Measurements from ENCODE around the gene SDS.

Gene SDS, protein sequence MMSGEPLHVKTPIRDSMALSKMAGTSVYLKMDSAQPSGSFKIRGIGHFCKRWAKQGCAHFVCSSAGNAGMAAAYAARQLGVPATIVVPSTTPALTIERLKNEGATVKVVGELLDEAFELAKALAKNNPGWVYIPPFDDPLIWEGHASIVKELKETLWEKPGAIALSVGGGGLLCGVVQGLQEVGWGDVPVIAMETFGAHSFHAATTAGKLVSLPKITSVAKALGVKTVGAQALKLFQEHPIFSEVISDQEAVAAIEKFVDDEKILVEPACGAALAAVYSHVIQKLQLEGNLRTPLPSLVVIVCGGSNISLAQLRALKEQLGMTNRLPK
- 0 reads per million in 2 donors for total RNA-seq

DNA sequence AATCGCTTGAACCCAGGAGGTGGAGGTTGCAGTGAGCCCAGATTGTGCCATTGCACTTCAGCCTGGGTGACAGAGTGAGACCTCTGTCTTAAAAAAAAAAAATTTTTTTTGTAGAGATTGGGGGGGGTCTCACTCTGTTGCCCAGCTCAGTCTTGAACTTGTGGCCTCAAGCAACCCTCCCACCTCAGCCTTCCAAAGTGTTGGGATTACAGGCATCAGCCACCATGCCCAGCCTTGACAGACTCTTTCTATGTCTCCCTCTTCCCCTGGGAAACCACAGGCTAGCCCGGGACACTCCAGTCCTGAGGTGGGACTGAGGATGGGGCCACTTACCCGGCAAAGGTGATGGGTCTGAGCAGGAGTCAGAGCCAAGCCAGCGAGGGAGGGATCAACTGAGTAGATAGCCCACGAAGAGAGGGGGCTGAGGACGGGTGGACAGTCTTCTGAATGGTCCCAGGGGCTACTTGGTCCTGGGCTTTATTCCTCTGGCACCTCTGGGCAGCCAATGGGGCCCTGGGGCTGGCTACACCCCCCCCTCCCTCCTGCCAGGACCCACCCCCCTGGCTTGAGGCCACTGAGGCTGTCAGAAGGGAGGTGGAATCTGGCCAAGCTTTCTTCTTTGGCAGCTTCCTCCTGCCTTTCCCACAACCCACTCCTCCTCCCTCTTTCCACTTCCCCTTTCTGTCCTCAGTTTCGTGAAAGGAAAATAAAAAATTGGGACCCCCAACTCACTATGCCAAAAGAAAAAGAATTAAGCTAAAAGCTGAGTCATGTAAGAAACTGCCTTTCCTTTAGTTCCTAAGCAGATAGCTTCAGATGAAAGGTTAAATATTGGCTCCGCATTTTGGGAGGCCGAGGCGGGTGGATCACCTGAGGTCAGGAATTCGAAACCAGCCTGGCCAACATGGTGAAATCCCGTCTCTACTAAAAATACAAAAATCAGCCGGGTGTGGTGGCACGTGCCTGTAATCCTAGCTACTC is at the start of gene SDS:
TSS of gene SDS (minus strand) at position 453 of the 981 bp plus-strand sequence. CDS start 4,179 bp downstream, outside the sequence.
- DNase-seq, result no peak

DNA sequence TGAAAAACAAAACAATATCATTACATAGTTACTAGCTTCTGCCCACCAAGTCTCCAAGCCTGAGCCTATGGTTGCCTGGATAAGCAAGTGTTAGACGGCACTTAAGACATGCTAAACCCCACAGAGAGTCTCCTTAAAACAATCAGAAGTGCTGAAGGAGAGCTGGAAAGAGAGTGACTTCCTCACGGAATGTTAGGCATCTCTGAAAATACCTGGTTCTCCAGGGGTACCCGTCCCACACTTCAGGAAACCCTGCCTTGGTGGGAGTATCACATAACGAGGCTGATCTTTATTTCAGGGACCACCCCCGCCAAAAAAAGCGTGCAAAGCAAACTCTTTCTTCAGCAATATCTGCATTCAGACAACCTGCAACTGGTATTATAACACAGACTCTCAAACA is 49.6 kb upstream of the SDS start:
- DNase-seq, result no peak

DNA sequence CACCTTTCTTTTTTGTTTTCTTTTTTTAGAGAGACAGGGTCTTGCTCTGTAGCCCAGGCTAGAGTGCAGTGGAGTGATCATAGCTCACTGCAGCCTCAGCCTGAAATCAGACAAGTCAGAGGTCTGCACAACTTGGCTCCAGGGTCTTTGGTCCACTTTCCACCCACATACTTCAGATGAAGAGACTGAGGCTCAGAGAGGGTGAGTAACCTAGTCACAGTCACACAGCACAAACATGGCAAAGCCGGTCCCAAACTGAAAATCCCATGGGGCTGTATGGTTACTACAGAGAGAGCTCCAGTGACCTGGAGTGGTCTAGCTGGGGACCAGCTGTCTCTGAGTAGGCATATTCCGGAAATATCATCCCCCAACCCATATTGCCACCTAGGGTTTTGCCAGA is 48.8 kb upstream of the SDS start:
- DNase-seq, result no peak

DNA sequence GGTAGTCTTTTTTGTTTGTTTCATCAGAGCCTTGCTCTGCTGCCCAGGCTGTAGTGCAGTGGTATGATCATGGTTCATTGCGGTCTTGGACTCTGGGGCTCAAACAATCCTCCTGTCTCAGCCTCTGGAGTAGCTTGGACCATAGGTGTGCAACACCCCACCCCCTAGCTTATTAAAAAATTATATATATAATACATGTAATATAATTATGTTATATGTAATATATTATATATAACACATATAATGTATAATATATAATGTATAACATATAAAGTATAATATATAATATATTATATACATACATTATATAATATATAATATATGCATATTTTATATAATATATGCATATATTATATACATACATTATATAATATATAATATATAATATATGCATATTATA is 46.2 kb upstream of the SDS start:
- no peak for DNase-seq

DNA sequence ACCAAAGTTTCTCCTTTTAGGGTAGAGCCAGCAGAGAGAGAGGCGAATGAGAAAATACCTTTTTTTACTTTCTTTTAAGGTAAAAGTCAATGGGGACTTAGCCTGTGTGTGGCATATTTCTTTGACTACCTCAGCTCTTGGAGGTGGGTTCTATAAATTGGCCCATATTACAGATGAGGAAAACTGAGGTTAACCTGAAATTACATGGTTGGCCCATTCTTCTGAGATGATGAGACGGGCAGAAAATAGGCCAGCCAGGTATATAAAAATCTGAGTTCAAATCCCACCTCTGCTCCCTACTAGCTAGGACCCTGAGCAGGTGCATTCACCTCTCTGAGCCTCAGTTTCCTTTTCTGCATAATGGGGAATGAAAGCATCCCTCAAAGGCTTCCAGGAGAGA is 45.6 kb upstream of the SDS start:
- no peak for DNase-seq

DNA sequence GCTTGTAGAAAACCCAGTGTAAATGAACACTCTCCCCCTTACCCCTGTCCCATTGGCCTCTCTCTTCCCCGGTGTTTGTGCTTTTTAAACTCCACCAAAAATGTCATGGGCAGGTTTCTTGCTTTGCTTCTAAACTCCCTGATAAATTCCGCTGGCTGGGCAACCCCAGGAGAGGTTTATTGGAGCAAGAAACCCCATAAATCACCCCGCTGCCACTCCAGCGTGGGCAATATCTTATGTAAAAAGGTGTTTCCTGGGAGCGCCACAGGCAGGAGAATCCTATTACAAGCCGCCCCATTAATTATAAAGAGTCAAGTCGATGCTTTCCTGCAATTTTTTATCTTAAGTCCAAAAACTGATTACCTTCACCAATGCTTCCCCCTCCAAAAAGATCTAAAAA is 45.2 kb upstream of the SDS start:
- DNase-seq, result no peak

DNA sequence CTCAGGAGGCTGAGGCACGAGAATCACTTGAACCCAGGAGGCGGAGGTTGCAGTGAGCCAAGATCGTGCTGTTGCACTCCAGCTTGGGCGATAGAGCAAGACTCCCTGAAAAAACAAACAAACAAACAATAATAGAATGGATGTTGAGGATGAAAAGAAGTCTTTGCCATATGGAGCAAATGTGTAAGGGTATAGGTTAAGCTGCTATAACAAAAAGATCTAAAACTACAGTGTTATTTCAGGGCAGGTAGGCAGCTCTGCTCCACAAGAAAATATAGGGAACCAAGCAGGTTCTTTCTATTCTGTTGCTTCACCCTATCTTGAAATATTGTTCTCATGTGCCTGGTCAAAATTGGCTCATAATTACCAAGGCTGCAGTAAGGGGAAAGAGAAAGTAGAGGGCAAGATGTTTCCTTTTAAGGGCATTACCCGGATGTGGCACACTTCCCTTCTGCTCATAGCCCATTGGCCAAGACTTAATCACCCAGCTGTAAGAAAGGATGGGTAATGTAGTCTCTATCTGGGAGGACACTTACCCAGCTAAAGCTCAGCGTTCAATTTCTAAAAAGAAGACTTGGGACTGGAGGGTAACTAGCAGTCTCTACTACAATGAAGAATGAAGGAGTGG is 42.0 kb upstream of the SDS start:
- DNase-seq, result no peak

DNA sequence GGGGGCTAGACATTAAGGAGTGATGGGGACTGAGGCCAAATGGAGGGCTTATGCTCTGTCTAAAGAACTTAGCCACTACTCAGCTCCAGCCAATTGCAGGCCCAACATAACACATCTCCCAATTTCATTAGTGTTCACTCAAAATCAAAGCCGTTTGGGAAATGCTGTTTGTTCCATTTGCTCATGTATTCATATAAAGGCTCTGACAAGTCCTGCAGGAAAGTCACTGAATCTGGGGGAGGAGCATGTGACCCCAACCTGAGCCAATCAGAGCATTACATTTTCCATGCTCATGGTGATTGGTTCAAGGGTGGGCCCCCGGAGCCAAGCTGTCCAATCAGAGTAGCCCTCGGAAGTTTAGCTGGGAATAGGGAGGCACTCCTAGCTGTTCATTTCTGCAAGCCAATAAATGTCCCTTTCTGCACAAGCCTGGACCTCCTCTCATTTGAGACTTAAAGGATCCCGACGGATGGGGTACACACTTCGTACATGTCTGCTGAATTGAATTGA is 39.4 kb upstream of the SDS start:
- no peak for DNase-seq

DNA sequence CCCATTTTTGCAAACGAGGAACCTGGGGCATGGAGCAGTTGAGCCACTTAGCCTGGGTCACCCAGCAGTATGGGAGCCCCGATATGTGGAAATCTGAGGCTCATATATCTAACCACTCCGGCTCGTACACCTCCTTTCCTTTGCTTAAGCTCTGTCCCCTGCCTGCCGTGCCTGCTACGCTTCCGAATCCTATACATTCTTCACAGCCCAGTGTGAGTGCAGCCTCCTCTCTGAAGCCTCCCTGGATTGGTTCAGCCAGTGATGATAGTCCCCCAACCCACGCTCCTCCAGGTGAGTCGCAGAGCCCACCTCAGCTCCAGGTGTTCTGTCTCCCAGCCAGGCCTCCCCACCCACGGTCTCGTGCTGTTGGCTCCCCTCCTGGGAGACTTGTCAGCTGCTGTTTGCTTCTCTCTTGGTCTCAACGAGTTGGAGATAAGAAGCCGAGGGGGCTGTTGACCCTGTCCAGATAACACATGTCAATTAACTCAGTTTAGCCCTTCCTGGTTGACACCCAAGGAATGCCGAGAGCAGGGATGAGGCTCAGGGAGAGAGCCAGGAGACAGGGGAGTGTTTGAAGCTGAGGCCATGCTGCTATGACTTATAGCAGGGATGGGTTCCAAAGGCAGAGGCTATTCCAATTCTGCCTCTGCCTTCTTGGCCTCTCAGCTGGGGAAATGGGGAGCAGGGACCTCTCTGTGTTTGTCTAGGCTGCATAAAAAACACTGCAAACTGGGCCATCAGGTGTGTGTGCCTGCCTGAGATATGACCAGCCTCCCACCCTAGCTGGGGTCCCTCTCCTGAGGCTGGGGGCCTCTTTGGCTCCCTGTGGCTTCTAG is 37.5 kb upstream of the SDS start:
- DNase-seq, result no peak

DNA sequence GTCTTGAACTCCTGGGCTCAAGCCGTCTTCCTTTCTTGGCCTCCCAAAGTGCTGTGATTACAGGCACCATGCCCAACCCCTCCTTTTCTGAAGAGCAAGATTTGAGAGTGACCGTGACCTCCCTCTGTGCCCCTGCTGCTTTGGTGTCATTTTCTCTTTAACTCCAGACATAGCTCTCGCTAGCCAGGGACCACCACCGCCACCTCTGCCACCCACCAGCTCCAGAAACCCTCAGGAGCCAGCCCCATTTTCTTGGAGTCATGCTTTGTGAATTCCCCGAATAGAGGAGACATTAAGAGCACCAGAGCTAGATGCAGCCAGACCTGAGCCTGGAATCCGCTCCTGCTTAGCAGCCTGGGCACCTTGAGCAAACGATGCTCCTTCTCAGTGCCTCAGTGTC is 36.6 kb upstream of the SDS start:
- DNase-seq, result no peak

DNA sequence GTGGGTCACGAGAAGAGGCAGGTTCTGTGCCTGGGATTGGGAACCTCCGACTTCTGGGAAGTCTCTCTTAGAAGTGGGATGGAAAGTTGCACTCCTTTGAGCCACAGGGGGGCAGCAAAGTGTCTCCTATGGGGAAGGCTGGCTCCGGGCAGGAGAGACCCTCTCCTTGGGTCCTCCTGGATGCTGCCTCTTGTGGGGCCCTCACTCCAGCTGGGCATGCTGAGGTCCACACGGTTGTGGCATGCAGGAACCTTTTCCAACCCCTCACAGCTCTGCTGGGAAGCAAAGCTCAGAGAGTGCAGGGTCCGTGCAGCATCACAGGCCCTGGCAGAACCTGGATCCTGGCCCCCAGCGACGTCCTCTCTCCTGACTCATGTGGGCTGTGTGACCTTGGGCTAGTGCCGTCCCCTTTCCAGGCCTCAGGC is 35.9 kb upstream of the SDS start:
- no peak for DNase-seq

DNA sequence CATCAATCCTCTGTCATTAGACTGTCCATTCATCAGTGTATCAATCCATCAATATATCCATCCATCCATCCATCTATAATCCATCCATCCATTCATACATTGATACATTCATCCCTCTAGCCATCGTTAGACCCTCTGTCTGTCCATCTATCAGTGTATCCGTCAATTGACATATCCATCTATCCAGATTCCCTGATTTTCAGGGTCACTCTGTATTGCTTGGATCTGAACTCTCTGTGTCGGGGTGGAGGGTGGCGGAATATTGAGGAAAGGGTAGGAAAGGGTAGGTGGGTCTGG is 35.6 kb upstream of the SDS start:
- DNase-seq, result no peak

DNA sequence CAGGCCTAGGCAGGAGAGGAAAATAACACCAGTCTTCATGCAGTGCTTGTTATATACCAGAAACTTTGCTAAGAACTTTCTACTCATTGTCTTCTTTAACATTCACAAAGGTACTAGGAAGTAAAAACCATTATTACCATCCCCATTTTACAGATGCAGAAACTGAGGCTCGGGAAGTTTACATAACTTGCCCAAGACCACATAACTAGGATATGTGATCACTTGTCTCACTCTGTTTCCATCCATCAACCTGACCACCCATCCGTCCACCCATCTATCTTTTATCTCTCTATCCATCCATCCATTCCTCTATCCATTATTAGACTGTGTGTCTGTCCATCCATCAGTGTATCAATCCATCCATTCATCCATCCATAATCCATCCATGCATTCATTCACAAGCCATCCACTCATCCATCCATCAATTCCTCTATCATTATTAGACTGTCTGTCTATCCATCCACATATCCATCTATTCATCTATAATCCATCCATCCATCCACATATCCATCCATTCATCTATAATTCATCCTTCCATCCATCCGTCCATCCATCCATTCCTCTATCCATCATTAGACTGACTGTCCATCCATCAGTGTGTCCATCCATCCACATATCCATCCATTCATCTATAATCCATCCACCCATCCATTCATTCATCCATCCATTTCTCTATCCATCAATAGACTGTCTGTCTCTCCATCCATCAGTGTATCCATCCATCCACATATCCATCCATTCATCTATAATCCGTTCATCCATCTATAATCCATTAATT is 35.0 kb upstream of the SDS start:
- no peak for DNase-seq

DNA sequence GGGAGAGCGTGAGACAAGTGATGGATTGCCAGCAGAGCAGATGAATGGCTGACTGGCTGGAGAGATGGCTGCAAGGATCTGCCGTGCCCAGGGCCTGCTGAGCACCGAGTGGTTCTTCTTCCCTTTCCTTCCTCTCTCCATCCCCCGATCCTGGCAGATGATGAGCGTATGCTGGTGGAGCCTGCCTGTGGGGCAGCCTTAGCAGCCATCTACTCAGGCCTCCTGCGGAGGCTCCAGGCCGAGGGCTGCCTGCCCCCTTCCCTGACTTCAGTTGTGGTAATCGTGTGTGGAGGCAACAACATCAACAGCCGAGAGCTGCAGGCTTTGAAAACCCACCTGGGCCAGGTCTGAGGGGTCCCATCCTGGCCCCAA is 34.0 kb upstream of the SDS start:
- no peak for DNase-seq

DNA sequence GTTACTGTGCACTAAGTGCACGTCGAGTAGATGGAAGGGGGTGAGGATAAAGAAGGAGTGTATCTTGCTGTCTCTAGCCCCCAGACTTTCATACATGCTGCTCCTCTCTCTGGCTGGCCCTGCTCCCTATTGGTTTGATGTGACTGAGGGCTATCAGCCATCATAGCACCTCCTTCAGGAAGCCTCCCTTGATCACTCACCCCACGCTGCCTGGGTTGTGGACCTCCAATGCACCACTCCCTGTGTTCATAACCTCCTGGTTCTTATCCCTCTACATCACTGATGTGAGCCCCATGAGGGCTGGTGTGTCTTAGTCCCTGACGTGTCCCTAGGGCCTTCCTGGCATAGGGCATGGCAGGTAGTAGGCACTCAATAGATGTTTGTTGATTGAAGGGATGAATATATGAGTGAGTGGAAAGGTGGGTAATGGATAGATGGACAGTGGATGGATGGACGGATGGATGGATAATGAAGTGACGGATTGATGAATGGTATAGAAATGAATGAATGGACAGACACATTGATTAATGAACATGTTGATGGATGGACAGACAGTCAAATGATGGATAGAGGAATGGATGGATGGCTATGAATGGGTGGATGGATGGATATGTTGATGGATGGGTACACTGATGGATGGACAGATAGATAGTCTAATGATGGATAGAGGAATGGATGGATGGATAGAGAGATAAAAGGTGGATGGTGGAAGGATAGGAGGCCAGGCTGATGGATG is 33.5 kb upstream of the SDS start:
- no peak for DNase-seq

DNA sequence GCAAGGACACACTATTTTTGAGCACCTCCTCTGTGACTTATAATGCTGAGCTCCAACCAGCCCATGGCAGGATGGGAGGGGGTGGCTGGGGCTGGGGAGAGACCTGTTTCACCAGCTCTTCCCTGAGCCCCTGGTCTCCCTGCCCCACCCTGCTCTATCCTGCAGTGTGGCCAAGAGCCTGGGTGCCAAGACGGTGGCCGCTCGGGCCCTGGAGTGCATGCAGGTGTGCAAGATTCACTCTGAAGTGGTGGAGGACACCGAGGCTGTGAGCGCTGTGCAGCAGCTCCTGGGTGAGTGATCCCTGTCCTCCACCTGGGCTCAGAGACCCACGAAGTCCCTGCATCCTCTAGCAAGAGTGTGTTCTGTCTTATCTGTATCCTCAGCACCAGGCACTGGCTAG is 32.9 kb upstream of the SDS start:
- no peak for DNase-seq

DNA sequence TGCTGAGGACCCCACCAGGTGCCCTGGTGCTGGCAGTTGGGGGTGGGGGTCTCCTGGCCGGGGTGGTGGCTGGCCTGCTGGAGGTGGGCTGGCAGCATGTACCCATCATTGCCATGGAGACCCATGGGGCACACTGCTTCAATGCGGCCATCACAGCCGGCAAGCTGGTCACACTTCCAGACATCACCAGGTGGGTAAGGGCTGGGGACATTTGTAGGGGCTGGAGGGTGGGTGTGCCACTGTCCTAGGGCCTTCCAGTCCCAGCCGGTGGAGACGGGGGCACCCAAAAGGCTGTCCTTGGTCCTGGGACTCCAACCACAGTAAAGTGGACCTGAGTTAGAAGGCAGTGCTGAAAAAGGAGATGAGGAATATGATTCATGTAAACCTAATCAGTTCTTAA is 31.7 kb upstream of the SDS start:
- DNase-seq, result no peak

DNA sequence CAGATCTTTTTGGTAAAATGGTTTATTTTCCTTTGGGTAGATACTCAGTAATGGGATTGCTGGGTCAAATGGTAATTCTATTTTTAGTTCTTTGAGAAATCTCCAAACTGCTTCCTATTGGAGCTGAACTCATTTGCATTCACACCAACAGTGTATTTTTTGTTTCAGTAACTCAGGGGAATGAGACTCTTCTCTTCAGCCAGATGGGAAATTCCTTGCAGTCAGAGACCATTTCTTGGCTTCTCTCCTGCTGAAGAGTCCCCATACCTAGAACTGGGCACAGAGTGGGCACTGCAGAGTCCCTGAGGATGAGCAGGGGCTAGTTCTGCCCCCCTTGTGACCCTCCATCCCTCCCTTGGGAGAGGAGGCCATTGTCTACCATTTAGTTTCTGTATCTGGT is 29.3 kb upstream of the SDS start:
- DNase-seq, result no peak

DNA sequence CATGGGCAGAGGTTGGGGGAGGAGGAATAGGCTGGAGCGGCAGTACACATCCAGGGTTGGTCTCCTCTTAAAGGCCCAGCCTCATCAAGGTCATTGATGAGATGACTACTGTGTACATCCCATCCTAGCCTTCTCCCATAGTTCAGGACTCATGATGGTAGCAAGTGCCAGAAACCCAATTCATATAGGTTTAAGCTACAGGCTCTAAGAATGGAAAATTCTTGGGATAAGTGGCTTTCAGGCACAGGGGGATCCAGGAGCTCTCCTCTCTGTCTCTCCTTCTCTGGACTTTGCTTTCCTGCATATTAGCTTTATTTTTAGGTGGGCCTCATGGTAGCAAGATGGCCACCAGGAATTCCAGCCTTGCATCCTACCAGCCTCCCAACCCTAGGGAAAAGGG is 24.8 kb upstream of the SDS start:
- DNase-seq, result no peak

DNA sequence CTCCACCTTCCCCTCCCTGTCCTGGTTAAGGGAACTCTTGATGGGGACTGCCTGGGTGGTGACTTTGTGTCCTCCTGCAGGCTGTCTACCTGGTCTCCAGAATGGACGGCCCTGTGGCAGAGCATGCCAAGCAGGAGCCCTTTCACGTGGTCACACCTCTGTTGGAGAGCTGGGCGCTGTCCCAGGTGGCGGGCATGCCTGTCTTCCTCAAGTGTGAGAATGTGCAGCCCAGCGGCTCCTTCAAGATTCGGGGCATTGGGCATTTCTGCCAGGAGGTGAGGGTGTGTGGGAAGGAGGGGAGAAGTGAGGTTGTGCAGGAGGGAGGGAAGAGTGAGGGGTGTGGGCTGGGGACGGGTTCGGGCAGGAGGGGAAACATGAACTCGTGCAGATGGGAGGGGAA is 24.2 kb upstream of the SDS start:
- DNase-seq, result no peak

DNA sequence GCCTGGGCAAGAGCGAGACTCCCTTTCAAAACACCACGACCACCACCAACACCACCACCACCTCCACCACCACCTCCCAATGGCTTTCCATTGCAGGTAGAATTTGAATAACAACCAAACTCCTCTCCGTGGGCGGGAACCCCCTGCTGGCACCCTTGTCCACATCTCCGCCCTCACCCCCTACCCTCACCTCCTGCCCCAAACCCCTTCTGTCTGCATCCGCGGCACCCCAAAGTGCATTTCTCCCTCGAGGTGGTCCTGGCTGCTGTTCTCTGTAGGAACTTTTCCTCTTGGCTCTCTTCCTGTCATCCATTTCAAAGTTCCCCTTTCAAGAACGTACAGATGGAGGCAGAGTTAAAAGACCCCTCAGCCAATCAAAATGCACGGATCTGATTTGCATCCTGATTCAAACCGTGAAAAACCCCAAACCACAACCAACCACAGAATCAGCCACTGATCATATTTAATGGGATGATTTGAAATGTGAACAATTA is 22.3 kb upstream of the SDS start:
- DNase-seq, result peak in 1 of 5 experiments; percentile 19
